ENCODE results near the gene CNOT3.

CNOT3 gene

DNA sequence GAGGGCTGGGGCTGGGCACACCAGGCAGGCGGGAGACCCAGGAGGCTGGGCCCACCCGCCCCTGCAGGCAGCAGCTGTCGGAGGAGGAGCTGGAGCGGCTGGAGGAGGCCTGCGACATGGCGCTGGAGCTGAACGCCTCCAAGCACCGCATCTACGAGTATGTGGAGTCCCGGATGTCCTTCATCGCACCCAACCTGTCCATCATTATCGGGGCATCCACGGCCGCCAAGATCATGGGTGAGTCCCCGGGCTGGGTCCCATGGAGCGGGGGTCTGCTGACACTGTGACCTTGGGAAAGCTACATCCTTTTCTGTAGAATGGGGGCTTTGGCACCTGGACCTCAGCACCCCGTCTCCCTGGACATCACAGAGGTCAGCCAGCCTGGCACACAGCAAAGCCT, 13.9 kb upstream of the CNOT3 start:
- no peak for DNase-seq

DNA sequence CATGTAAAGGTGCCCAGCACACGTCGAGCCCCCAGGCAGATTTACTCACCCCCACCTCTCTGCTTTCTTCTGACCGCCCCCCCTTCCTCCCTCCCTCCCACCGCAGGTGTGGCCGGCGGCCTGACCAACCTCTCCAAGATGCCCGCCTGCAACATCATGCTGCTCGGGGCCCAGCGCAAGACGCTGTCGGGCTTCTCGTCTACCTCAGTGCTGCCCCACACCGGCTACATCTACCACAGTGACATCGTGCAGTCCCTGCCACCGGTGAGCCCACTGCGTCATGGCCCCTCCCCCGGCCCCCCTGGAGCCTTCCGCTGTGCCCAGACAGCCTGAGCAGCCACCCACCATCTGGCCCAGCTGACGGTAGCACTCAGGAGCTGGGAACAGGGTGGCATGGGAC, 13.2 kb upstream of the CNOT3 start:
- DNase-seq = no peak

DNA sequence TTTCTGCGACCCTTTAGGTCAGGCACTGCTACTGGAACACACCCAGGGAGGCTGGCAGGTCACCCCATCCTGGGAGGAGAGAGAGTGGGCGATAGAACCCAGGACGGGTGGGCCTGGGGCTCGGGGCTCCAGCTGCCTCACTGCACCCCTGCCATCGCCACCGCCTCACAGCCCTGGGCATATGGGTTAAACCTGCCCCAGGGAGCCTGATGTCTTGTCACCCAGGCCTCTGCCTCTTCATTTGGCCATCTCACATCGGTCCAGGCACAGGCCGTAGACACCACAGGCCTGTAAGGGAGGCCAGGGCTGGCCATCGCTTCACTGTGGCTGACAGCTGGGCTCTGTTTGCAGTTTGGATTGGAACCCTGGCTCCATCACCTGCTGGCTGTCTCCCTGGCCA, 11.8 kb upstream of the CNOT3 start:
- DNase-seq = no peak

DNA sequence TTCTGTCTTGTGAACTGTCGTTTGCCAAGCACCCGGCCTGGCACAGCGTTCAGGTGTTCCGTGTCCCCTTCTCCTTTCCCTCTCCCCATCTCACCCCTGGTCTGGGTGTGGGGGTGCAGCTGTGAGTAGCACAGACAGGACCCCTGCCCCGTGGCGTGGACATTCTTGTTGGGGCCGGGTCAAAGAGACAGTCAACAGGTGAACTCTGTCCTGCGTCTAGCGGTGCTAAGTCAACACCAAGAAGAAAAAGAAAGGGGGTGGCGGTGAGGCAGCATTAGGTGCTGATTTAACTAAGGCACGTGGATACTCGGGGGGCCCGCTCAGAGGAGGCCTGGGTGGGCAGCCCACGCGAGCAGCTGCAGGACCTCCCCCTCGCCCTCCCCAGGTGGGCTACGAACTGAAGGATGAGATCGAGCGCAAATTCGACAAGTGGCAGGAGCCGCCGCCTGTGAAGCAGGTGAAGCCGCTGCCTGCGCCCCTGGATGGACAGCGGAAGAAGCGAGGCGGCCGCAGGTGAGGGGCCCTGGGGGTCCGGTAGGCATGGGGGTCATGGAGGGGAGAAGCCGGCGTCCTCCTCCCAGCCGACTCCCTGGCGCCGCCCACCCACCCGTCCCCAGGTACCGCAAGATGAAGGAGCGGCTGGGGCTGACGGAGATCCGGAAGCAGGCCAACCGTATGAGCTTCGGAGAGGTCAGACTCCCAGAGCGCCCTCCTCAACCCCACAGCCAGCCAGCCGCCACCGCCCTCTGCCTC, 9.7 kb upstream of the CNOT3 start:
- no peak for DNase-seq

DNA sequence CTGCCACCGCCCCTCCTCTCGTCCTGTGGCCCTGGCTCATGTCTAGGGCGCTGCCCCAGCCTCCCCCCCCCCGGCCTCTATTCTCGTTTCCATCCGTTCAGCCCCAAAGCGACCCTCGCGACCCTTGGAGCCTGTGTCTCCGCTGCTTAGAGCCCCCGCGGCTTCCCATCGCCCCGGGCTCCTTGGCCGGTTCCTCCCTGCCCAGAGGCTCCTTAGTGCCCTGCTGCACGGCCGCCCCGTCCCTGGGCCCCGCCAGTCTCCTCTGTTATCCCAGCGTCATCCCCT, 9.2 kb upstream of the CNOT3 start:
- no peak for DNase-seq

DNA sequence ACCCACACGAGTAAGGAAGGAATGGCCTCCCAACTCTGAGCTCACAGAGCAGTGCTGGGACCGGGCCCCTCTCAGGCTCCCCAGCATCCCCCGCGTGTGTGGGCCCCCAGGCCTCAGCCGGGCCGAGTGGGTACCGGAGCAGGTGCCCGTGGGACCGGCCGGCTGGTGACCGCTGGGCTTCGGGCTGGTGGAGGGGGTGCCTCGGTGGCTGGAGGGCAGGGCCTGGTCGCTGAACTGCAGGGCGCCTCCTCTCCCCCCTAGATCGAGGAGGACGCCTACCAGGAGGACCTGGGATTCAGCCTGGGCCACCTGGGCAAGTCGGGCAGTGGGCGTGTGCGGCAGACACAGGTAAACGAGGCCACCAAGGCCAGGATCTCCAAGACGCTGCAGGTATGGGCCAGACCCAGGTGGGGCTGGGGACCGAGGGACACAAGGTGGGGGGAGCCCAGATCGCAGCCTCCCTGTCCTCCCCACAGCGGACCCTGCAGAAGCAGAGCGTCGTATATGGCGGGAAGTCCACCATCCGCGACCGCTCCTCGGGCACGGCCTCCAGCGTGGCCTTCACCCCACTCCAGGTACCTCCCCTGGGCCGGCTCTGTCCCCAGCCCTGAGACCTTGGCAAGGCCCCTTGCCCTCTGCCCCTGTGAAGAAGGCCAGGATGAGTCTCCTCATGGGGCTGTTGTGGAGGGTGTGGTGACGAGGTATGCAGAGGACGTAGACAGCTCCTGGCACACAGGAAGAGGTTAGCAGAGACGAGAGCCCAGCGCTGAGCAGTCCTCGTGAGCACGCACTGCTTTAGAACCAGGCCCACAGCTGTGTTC, 8.6 kb upstream of the CNOT3 start:
- no peak for DNase-seq

DNA sequence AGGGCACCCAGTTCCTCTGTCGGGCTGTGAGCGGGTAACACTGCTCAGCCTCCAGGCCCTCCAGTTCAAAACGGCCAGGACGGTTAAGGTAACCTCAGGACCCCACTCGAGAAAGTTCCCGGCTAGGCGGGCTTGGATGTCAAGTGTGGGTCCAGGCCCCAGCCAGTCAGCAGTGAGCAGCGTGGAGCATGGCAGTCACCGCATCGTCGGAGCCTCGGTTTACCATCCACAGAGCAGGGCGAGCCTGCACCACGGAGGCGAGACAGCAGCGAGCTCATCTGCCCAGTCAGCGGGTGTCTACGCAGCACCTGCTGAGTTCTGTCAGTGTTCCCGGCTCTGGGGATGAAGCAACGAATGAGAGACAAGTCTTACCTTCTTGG, 8.0 kb upstream of the CNOT3 start:
- no peak for DNase-seq

DNA sequence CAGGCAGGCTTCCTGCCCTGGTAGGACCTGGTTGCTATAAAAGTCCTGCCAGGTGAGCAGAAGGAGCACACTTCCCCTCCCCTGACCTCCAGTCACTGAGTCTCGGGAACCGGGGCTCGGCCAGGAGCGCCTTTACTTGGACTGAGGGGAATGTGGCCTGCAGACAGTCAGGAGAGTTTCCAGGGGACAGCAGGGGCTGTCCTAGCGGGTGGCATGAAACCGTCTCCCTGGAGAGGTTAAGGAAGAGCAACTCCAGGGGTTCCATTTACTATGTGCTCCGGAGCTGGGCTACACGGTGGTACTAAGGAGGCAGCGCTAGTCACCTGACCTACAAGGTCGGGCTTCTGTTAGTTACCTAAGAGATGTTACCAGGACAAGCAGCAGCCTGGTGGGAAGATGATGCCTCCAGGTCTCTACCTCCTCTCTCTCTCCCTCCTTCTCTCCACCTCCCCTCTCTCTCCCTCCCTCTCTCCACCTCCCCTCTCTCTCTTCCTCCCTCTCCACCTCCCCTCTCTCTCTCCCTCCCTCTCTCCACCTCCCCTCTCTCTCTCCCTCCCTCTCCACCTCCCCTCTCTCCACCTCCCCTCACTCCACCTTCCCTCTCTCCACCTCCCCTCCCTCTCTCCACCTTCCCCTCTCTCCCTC, 4.1 kb upstream of the CNOT3 start:
- peak; percentile 25 for DNase-seq

DNA sequence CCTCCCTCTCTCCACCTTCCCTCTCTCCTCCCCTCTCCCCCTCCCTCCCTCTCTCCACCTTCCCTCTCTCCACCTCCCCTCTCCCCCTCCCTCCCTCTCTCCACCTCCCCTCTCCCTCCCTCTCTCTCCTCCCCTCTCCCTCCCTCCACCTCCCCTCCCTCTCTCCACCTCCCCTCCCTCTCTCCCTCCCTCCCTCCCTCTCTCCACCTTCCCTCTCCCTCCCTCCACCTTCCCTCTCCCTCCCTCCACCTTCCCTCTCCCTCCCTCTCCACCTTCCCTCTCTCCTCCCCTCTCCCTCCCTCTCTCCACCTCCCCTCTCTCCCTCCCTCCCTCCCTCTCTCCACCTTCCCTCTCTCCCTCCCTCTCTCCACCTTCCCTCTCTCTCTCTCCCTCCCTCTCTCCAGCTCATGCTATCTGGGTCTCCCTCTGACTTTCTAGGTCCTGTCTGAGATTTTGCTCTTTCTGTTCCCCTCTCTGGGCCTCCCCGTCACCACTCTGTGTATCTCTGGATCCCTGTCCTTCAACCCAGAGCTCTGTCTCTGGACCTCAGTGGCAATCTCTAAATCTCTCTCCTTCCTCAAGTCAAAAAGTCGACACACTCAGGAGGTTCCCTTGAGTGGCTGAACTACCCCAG, 3.5 kb upstream of the CNOT3 start:
- DNase-seq = no peak

DNA sequence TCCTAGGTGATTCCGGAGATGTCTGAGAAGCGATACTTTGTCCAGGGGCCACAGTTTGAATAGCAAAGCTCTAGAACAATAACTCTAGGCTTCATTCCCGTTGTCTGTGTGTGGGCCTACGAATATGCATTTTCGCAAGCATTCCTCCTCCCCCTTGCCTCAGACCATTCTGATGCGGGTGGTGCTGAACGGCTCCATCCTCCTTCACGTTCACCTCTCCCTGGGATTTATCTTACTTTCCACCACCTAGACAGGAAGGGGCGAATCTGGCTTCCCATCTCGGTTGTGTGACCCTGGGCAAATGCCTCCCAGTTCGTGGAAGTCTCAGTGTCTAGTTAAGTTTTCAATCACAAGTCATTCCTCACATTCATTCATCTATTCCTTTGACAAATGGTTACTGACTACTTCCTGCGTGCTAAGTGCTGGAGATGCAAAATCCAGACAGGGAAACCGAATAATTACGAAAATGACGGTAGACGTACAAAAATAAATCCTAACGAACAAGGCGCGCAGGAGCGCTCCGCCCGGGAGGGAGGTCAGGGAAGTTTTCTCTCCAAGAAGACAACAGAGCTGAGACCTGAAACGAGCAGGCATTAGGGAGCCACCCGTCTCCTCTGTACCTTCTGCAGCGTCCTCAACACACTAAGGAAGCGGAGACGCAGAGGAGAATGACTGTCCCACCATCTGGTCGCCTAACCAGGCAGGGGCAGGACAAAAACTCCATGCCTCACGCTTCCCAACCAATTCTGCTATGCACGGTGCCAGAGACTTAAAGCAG, 1.3 kb upstream of the CNOT3 start:
- DNase-seq = peak; percentile 31

DNA sequence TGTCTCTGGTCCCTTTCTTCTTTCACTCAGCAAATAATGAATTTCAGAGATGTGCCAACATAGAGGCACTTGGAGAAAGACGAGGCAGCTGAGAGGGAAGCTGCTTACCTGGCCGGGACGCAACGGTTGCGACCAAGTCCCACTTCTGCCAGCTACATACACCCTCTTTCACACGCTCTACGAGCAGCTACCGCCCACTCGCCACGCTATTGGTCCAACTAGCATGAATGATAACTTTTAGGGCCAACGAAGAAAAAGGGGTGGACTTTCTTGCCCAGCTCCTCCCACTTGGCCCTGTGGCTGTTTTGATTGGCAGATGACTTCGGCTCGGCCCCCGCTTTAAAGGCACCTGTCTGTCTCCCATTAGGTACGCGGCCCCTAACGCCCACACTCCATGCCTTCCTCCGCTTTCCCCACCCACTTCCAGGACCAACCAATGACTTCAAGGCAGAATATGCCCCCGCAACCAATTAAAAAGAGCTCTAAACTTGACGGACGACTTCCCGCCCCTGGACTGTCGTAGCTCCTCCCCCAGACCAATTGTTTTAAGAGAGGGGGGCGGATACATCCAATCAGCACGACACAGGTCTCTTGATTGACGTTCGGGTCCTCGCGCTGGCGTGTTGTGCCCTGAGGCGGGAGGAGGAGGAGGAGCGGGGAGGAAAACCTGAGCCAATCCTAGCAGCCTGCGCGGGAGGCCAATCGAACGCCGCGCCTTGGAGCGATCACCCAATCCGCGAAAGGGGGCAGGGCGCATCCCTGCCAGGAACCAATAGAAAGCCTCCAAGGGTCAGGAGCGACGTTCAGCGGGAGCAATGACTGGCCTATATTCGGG, 481 bp upstream of the CNOT3 start:
- DNase-seq = peak; percentile 100

DNA sequence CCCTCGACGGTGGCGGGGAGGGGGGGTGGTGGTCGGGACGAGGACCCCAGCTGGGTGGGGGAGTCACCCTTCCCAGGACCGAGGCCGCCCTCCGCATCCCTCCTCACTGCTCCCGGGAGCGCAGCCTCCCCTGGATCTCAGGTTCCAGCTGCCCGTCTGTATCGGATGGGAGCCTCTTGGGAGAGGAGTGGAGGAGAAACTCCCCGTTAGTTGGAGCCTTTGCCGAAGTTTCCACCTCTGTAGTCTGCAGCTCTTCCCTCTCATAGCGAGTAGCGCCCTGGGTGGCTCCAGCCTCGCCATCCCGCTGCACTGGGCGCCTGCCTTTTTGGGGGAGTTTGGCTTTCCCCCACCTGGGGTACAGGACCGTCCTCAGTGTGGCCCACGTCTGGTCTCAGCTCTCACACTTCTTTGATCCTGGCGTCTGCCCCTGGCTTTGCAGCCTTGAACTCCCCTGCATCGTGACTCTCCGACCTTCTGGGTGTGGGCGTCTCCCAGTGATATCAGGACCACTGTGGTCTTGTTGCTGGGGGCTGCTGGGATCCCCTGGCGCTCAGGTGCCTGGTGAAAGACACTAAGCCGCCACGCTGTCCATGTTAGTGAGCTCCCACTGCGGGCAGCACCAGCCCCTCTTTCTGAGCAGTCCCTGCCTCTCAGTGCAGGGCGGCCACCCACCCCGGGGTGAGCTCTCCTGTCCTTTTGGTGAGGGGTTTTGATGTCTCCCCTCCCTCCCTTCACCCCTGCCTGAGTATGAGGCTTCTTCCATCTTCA, 1.1 kb downstream of the CNOT3 start:
- DNase-seq = no peak

DNA sequence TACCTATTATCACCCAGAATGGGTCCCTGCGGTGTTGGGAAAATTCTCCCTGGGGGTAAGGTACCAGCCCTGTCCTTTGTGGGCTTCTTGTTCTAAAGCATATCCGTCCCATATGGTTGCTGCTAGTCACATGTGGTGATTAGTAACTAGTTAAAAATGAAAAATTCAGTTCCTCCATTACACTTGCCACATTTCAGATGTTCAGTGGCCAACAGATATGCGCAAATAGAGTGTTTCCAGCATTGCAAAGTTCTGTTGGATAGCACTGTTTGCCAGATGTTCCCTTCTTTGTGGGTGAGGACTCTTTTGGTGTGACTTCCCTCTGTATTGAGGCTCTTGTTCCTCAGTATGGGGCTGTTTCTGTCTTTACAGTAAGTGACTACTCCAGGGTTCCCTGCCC, 3.8 kb downstream of the CNOT3 start:
- DNase-seq = no peak

DNA sequence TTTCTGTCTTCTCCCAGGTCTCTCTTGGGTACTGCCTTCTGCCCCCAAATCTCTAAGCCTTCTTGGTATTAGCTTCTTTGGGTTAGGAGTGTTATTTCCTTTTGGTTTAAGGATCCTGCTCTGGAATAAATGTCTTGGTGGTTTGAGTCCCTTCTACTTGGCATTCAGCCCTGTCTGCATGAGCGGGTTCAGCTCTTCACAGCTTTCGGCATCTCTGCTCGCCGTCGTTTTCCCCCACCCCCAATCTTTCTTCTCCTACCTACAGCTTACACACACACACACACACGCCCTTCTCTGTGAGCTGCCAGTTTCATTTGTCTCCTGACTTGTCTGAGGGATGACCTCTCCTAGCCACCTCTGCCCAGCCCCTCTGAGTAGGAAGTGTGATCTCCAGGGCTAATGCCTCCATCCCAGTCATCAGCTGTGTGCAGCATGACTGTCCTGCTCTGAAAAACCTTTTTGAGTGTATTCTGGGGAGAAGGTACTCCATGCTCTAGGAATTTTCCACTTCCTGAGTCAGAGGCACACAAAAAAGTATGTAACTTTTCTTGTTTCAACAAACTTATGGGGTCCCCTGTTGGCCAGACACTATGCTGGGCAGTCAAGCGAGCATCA, 4.7 kb downstream of the CNOT3 start:
- DNase-seq = no peak

DNA sequence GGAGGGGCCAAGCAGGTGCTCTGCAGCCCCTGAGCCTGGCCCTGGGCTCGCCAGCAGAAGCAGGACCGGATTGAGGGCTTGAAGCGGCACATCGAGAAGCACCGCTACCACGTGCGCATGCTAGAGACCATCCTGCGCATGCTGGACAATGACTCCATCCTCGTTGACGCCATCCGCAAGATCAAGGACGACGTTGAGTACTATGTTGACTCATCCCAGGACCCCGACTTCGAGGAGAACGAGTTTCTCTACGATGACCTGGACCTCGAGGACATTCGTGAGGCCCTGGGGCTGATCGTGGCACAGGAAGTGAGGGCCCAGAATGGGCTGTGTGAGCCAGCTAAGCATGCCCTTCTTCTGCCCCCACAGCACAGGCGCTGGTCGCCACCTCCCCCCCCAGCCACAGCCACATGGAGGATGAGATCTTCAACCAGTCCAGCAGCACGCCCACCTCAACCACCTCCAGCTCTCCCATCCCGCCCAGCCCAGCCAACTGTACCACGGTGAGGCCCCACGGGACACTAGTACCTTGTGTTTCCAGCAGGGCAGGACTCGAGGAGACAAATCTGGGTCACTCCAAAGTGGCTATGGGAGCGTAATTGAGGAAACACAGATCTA, 8.1 kb downstream of the CNOT3 start:
- no peak for DNase-seq

DNA sequence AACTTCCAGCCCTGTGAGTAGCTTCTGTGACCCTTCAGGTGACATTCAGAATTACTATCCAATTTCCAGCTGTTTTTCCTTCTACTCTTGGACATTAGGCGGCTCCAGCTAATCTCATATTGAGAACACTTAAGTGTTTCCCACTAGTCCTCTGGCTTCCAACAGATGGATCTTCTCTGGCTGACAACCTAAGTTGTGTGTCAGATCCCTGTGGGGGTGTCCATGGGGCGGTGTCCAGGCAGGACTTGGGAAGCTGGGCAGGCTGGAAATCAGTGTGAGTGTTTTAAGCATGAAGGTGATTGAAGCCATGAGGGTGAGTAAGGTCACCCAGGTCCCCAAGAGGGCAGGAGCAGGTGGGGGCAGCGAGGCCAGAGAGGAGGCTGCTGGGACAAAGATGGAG, 10.1 kb downstream of the CNOT3 start:
- DNase-seq = no peak

DNA sequence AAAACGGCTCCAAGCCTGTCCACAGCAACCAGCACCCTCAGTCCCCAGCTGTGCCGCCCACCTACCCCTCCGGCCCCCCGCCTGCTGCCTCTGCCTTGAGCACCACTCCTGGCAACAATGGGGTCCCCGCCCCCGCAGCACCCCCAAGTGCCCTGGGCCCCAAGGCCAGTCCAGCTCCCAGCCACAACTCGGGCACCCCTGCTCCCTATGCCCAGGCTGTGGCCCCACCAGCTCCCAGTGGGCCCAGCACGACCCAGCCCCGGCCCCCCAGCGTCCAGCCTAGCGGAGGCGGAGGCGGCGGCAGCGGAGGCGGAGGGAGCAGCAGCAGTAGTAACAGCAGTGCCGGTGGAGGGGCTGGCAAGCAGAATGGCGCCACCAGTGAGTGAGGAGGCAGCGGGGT, 10.6 kb downstream of the CNOT3 start:
- DNase-seq = no peak

DNA sequence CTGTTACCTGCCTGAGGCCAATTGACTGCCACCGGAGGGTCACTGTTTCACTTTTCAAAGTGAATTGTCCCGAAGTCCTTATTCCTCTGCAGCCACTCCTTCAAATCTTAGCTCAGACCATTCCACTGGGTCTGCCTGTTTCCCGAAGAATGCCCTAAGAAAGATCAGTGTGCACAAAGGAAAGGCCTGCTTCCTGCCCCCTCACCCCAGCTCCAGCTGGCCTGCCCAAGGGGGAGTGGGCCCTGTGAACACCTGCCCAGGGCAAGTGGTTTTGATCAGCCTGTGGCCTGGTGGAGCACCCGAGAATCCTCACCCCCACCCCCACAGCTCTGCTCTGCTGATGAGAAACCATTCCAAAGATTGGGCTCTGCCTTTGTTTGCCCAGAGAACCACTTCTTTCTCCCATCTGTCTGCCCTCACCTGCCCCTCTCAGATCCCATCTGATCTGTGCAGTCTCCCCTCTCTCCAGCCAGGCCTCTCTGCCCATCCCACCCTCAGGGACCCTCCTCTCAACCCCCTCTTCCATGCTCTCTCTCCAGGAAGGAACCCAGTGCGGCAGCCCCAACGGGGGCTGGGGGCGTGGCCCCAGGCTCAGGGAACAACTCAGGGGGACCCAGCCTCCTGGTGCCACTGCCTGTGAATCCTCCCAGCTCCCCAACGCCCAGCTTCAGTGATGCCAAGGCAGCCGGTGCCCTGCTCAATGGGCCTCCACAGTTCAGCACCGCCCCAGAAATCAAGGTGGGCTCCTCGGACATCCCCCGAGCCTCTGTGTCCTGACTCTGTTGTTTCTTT, 11.7 kb downstream of the CNOT3 start:
- no peak for DNase-seq

DNA sequence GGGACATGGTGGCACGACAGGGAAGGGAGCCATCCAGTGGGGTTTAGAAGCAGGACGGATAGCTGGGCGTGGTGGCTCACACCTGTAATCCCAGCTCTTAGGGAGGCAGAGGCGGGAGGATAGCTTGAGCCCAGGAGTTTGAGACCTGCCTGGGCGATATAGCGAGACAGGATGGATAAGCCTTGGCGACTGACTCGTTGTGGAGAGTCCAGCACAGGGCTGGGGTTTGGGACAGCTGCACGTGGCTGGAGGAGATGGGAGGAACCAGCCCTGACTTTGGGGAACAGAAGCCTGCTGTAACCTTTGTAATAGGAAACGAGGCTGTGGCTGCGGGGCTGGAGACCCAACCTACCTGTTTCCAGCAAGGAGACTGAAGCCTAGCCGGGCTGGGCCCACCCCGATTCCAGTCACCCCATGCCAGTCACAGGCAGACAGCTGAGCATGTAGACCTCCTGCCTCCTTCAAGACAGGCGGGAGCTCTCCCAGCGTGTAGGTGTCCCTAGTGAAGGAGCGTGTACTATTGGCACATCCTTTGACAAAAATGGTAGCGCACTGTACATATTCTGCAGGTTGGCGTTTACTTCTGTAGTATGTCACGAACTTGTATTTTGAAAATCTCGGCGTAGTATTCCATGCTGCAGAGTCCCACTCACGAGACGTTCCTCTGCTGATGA, 13.9 kb downstream of the CNOT3 start:
- no peak for DNase-seq
